ENCODE data around the gene DTNB.

Gene DTNB

DNA sequence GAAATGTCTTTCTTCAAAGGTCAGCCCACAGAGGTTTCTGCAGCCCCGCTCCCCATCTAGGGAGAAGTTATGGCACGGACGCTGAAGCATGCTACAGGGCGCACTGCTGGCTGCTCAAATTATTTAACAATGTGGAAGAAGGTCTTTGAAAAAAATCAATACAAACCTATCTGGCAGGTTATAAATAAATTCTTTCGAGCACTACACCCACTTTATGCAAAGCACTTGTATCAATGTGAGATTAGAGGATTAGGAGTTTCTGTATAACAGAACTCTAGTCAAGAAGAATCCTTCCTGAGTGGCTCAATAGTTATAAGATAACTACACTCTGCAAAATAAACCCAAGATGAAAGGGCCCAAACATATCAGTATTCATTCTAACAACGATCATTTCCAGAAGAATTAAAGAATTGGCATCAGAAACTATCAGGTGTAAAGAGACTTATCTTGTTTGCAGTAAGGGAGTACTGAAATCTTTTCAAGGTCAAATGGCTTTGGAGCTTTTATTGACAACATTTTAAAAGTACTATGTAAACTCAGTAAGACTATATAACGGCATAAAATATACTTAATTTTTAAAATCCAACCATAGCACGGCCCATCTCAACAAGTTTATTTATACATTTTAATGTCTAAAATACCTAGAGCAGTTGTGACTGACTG is 228.6 kb downstream of the DTNB start:
- Histone ChIP-seq H3K27me3 (ENCODE audit: control insufficient read depth in 5 of 5, insufficient read depth in 4 of 5, low read length in 5 of 5) (no peaks in the 10 kb centered on the region), H3K9ac (ENCODE audit: low read length in 5 of 5) (no peak overlapping the region), H3K36me3 (ENCODE audit: control insufficient read depth in 5 of 5, insufficient read depth in 5 of 5, low read length in 5 of 5) (no peaks in the 10 kb centered on the region), H3K9me3 (ENCODE audit: control insufficient read depth in 5 of 5, low read length in 5 of 5) (no peaks in the 10 kb centered on the region), H3K27ac (ENCODE audit: low read depth, low read length) (no peak overlapping the region), H3K4me1 (ENCODE audit: control insufficient read depth in 5 of 5, insufficient read depth in 5 of 5, low read length in 5 of 5) (no peaks in the 10 kb centered on the region), H3K4me3 (ENCODE audit: low read depth in 1 of 5, low read length in 5 of 5) (no peak overlapping the region)

DNA sequence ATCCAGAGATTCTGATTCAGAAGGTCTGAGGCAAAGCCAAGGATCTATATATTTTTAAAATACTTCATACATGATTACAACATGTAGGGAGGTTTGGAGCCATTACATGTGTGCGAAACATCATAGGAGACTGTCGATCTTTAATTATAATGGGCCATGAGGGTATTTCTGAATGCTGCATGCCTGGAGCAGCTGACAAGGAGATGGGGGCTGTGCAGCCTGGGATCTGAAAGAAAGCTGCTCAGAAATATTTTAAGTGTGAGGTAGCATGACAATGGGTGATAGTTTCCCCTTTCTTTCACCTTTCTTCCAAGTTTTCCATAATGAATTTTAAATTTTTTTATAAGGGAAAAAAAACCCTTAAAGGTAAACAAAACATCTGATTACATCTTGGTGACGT is 229.6 kb downstream of the DTNB start:
- Histone ChIP-seq H3K27me3 (ENCODE audit: control insufficient read depth in 5 of 5, insufficient read depth in 4 of 5, low read length in 5 of 5) (no peaks in the 10 kb centered on the region), H3K4me3 (ENCODE audit: low read depth in 1 of 5, low read length in 5 of 5) (no peak overlapping the region), H3K27ac (ENCODE audit: low read depth, low read length) (no peak overlapping the region), H3K9ac (ENCODE audit: low read length in 5 of 5) (no peak overlapping the region), H3K36me3 (ENCODE audit: control insufficient read depth in 5 of 5, insufficient read depth in 5 of 5, low read length in 5 of 5) (no peaks in the 10 kb centered on the region), H3K4me1 (ENCODE audit: control insufficient read depth in 5 of 5, insufficient read depth in 5 of 5, low read length in 5 of 5) (no peaks in the 10 kb centered on the region), H3K9me3 (ENCODE audit: control insufficient read depth in 5 of 5, low read length in 5 of 5) (no peaks in the 10 kb centered on the region)

DNA sequence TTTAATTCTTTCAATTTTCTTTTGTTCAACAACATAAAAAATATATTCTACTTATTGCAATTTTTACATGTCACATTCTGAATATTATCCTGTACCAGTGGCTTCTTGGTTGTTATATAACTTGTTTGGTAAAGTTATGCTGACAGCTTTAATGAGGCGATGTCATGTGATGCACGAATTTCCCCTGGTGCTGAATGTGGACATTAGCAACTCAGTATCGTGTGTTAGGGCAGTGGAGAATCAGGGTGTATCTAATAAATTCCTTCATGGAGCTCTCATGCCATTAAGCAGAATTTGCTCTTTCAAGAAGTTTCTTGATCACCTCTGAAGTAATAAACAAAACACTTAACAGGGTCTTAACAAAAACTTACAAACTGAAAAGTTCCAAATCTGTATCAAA is 232.0 kb downstream of the DTNB start:
- Histone ChIP-seq H3K27me3 (ENCODE audit: control insufficient read depth in 5 of 5, insufficient read depth in 4 of 5, low read length in 5 of 5) (no peaks in the 10 kb centered on the region), H3K27ac (ENCODE audit: low read depth, low read length) (no peak overlapping the region), H3K36me3 (ENCODE audit: control insufficient read depth in 5 of 5, insufficient read depth in 5 of 5, low read length in 5 of 5) (no peaks in the 10 kb centered on the region), H3K4me1 (ENCODE audit: control insufficient read depth in 5 of 5, insufficient read depth in 5 of 5, low read length in 5 of 5) (no peaks in the 10 kb centered on the region), H3K9ac (ENCODE audit: low read length in 5 of 5) (no peak overlapping the region), H3K9me3 (ENCODE audit: control insufficient read depth in 5 of 5, low read length in 5 of 5) (no peaks in the 10 kb centered on the region), H3K4me3 (ENCODE audit: low read depth in 1 of 5, low read length in 5 of 5) (no peak overlapping the region)

DNA sequence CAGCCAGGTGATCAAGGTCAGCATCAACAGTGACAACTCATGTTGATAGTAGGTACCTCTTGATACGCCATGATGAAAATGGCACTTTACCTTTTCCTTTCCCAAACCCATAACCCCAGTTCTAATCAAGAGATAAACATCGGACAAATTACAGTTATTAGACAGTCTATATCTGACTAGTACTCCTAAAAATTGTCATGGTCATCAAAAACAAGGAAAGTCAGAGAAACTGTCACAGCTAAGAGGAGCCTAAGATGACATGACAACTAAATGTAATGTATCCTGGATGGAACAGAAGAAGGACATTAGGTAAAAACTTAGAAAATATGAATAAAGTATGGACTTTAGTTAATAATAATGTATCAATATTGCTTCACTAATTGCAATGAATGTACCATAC is 234.6 kb downstream of the DTNB start:
- Histone ChIP-seq H3K27ac (ENCODE audit: low read depth, low read length) (no peak overlapping the region), H3K9ac (ENCODE audit: low read length in 5 of 5) (no peak overlapping the region), H3K4me3 (ENCODE audit: low read depth in 1 of 5, low read length in 5 of 5) (no peak overlapping the region), H3K27me3 (ENCODE audit: control insufficient read depth in 5 of 5, insufficient read depth in 4 of 5, low read length in 5 of 5) (no peaks in the 10 kb centered on the region), H3K36me3 (ENCODE audit: control insufficient read depth in 5 of 5, insufficient read depth in 5 of 5, low read length in 5 of 5) (no peaks in the 10 kb centered on the region), H3K4me1 (ENCODE audit: control insufficient read depth in 5 of 5, insufficient read depth in 5 of 5, low read length in 5 of 5) (no peaks in the 10 kb centered on the region), H3K9me3 (ENCODE audit: control insufficient read depth in 5 of 5, low read length in 5 of 5) (peaks cover 0 to 2% (median 0%) of the 10 kb centered on the region in 5 donors)

DNA sequence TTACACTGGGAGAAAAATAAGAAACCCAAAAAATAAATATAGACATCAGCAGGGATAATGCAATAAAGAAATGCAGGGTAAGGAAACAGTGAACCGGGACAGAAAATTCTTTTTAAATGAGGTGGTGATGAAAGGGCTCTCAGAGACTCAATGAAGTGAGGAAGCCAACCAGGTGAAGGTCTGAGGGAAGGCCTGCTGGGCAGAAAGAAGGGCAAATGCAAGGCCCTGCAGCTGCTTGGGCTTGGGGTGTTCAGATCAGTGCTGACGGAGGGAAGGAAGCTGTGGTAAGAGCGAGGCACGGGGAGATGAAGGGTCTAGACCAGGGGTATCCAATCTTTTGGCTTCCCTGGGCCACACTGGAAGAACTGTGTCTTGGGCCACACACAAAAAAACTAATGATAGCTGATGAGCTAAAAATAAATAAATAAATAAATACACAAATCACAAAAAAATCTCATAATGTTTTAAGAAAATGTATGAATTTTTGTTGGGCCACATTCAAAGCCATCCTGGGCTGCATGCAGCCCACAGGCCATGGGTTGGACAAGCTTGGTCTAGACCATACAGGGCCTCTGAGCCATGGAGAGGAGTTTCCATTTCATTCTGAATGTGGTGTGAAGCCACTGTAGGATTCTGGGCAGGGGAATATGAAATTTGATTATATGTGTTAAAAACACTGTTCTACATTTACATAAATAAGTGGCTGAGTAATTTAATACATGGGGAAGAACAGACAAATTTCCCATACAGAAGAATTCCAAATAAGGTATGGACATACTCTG is 235.3 kb downstream of the DTNB start:
- Histone ChIP-seq H3K36me3 (ENCODE audit: control insufficient read depth in 5 of 5, insufficient read depth in 5 of 5, low read length in 5 of 5) (no peaks in the 10 kb centered on the region), H3K9me3 (ENCODE audit: control insufficient read depth in 5 of 5, low read length in 5 of 5) (peaks cover 0 to 2% (median 0%) of the 10 kb centered on the region in 5 donors), H3K4me1 (ENCODE audit: control insufficient read depth in 5 of 5, insufficient read depth in 5 of 5, low read length in 5 of 5) (no peaks in the 10 kb centered on the region), H3K9ac (ENCODE audit: low read length in 5 of 5) (no peak overlapping the region), H3K27ac (ENCODE audit: low read depth, low read length) (no peak overlapping the region), H3K27me3 (ENCODE audit: control insufficient read depth in 5 of 5, insufficient read depth in 4 of 5, low read length in 5 of 5) (no peaks in the 10 kb centered on the region), H3K4me3 (ENCODE audit: low read depth in 1 of 5, low read length in 5 of 5) (no peak overlapping the region)

DNA sequence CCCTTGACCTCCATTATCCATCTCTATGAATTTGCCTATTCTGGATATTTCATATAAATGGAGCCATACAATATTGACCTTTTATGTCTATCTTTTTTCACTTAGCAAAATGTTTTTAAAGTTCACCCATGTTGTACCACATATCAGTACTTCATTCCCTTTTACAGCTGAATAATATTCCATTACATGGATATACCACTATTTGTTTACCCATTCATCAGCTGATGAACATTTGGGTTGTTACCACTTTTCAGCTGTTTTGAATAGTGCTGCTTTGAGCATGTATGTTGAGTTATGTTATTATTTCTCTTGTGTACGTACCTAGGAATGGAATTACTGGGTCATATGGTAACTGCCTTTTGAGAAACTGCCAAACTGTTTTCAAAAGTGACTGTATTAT is 238.0 kb downstream of the DTNB start:
- Histone ChIP-seq H3K4me1 (ENCODE audit: control insufficient read depth in 5 of 5, insufficient read depth in 5 of 5, low read length in 5 of 5) (no peaks in the 10 kb centered on the region), H3K27me3 (ENCODE audit: control insufficient read depth in 5 of 5, insufficient read depth in 4 of 5, low read length in 5 of 5) (no peaks in the 10 kb centered on the region), H3K9ac (ENCODE audit: low read length in 5 of 5) (no peak overlapping the region), H3K36me3 (ENCODE audit: control insufficient read depth in 5 of 5, insufficient read depth in 5 of 5, low read length in 5 of 5) (peaks cover 0 to 10% (median 0%) of the 10 kb centered on the region in 5 donors), H3K4me3 (ENCODE audit: low read depth in 1 of 5, low read length in 5 of 5) (no peak overlapping the region), H3K9me3 (ENCODE audit: control insufficient read depth in 5 of 5, low read length in 5 of 5) (peaks cover 0 to 2% (median 0%) of the 10 kb centered on the region in 5 donors), H3K27ac (ENCODE audit: low read depth, low read length) (no peak overlapping the region)

DNA sequence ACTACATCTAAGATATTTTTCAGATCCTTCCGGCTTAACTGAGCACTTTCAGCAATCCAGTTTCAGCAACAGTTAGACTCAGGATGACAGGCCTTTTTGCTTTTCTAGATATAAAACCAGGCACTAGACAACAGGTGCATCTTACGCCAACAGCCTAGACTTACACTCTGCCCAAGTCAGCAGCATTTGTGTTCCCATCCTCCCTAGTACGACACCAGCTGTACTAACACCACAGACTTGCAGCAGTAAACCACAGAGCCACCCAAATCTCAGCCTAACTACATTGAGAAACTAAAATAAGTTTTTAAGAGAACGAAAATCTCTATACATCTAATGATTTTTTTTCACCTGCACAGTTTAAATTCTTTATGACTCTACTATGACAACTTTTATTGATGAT is 241.8 kb downstream of the DTNB start:
- H3K36me3 ChIP-seq (ENCODE audit: control insufficient read depth in 5 of 5, insufficient read depth in 5 of 5, low read length in 5 of 5), result peaks cover 0 to 14% (median 0%) of the 10 kb centered on the region in 5 donors

DNA sequence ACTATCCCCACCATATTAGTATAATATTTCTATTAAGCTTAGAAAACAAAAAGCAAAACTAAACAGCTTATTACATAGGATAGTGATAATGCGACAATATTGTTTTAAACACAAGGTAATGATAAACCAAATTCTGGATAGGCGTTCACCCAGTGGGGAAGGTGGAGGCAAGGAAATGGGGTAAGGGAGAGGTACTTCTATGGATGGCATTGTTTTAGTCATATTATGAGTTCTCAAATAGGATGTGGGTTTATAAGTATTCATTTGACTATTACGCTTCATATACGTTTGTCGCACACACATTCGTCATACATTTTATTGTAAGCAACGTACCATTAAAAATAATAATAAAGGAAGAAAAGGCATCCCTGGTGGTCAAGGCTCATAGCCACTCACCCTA is 242.8 kb downstream of the DTNB start:
- Histone ChIP-seq H3K9ac (ENCODE audit: low read length in 5 of 5) (no peak overlapping the region), H3K4me1 (ENCODE audit: control insufficient read depth in 5 of 5, insufficient read depth in 5 of 5, low read length in 5 of 5) (no peaks in the 10 kb centered on the region), H3K36me3 (ENCODE audit: control insufficient read depth in 5 of 5, insufficient read depth in 5 of 5, low read length in 5 of 5) (peaks cover 0 to 14% (median 0%) of the 10 kb centered on the region in 5 donors), H3K27me3 (ENCODE audit: control insufficient read depth in 5 of 5, insufficient read depth in 4 of 5, low read length in 5 of 5) (no peaks in the 10 kb centered on the region), H3K4me3 (ENCODE audit: low read depth in 1 of 5, low read length in 5 of 5) (no peak overlapping the region), H3K9me3 (ENCODE audit: control insufficient read depth in 5 of 5, low read length in 5 of 5) (peaks cover 0 to 1% (median 0%) of the 10 kb centered on the region in 5 donors), H3K27ac (ENCODE audit: low read depth, low read length) (no peak overlapping the region)

More for the DNA sequence above, 241.8 kb downstream of the DTNB start:
- Histone ChIP-seq H3K4me3 (ENCODE audit: low read depth in 1 of 5, low read length in 5 of 5) (no peak overlapping the region), H3K9ac (ENCODE audit: low read length in 5 of 5) (no peak overlapping the region), H3K27me3 (ENCODE audit: control insufficient read depth in 5 of 5, insufficient read depth in 4 of 5, low read length in 5 of 5) (no peaks in the 10 kb centered on the region), H3K27ac (ENCODE audit: low read depth, low read length) (no peak overlapping the region), H3K9me3 (ENCODE audit: control insufficient read depth in 5 of 5, low read length in 5 of 5) (peaks cover 0 to 2% (median 0%) of the 10 kb centered on the region in 5 donors), H3K4me1 (ENCODE audit: control insufficient read depth in 5 of 5, insufficient read depth in 5 of 5, low read length in 5 of 5) (no peaks in the 10 kb centered on the region)

DNA sequence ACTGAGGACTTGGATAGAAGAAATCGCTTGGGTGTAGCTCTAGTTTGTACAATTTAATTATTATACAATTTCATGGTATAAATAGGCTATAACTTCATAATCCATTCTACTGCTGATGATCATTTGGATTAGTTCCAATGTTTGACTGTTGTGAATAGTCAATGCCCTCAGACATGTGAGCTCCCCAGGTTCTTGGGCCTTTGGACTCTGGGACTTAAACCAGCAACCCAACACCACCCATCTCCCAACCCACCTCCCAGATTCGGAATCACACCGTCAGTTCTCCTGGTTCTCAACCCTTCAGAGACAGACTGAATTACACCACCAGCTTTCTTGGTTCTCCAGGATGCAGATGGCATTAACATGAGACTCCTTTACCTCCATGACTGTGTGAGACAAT is 247.1 kb downstream of the DTNB start:
- no peak overlapping the region for H3K9ac ChIP-seq (ENCODE audit: low read length in 5 of 5)
- peaks cover 0 to 4% (median 0%) of the 10 kb centered on the region in 5 donors for H3K36me3 ChIP-seq (ENCODE audit: control insufficient read depth in 5 of 5, insufficient read depth in 5 of 5, low read length in 5 of 5)
- H3K27me3 ChIP-seq (ENCODE audit: control insufficient read depth in 5 of 5, insufficient read depth in 4 of 5, low read length in 5 of 5), result no peaks in the 10 kb centered on the region
- no peak overlapping the region for H3K4me3 ChIP-seq (ENCODE audit: low read depth in 1 of 5, low read length in 5 of 5)
- no peaks in the 10 kb centered on the region for H3K4me1 ChIP-seq (ENCODE audit: control insufficient read depth in 5 of 5, insufficient read depth in 5 of 5, low read length in 5 of 5)
- H3K27ac ChIP-seq (ENCODE audit: low read depth, low read length), result no peak overlapping the region
- no peaks in the 10 kb centered on the region for H3K9me3 ChIP-seq (ENCODE audit: control insufficient read depth in 5 of 5, low read length in 5 of 5)

DNA sequence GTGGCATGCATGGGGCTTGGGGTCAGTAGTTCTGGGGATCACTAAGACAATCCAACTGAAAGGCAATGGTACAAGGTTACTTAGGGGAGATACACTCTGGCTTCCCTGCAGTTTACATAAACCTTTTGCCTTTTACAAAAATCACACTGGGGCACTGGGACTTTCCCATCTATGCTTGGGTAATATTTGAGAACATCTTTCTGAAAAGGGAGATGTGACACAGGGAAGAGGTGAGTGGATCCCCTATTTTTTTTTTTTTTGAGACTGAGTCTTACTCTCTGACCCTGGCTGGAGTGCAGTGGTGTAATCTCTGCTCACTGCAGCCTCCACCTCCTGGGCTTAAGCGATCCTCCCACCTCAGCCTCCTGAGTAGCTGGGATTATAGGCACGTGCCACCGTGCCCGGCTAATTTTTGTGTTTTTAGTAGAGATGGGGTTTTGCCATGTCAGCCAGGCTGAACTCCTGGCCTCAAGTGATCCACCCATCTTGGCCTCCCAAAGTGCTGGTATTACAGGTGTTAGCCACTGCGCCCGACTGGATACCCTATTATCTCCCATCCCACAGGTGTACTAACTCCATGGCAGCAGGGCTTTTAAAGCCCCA is 248.8 kb downstream of the DTNB start:
- H3K9ac ChIP-seq (ENCODE audit: low read length in 5 of 5), result no peak overlapping the region
- no peak overlapping the region for H3K27ac ChIP-seq (ENCODE audit: low read depth, low read length)

More for the DNA sequence above, 248.8 kb downstream of the DTNB start:
- Histone ChIP-seq H3K36me3 (ENCODE audit: control insufficient read depth in 5 of 5, insufficient read depth in 5 of 5, low read length in 5 of 5) (peaks cover 0 to 4% (median 0%) of the 10 kb centered on the region in 5 donors), H3K9me3 (ENCODE audit: control insufficient read depth in 5 of 5, low read length in 5 of 5) (no peaks in the 10 kb centered on the region), H3K4me1 (ENCODE audit: control insufficient read depth in 5 of 5, insufficient read depth in 5 of 5, low read length in 5 of 5) (peaks cover 0 to 3% (median 0%) of the 10 kb centered on the region in 5 donors), H3K27me3 (ENCODE audit: control insufficient read depth in 5 of 5, insufficient read depth in 4 of 5, low read length in 5 of 5) (no peaks in the 10 kb centered on the region), H3K4me3 (ENCODE audit: low read depth in 1 of 5, low read length in 5 of 5) (no peak overlapping the region)

All from subcutaneous abdominal adipose tissue (tissue), 5 donors.